SHP77 treated with DMSO at 0.1 percent for 48 hours (cell line): ENCODE measurements around the gene GALNT2.
A peak's percentile ranks its signal among the peaks of the same experiment; 100 is the strongest.

Experiments used
- DNase-seq: peaks from one replicate; lab custom pipeline; 2025; lab: John Stamatoyannopoulos, UW

The GALNT2 gene

DNA sequence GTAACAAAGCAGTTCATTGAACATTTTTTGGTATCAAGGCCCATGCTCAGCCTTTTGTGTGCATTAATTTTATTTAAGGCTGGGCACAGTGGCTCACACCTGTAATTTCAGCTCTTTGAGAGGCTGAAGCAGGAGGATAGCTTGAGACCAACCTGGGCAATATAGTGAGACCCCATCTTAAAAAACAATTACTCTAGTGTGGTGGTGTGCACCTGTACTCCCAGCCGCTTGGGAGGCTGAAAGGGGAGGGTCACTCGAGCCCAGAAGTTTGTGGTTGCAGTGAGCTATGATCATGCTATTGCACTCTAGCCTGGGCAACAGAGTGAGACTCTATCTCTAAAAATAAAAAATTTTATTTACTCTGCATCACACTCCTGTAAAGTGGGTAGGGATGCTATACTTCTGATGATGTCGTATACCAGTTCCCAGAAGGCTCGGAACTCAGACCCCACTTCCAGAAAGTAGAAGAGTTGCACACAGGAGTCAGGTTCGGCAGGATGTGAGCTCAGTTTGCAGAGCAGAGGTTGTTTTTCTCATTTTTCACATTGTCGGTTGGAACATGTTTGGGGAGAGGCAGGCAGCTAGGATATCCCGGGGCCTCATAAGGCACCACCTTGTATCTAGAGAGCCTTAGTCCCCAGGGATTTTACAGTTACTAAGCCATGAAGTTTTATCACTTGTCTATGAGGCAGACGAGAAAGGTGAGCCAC, 144.6 kb downstream of the GALNT2 start:
- no peak for DNase-seq

DNA sequence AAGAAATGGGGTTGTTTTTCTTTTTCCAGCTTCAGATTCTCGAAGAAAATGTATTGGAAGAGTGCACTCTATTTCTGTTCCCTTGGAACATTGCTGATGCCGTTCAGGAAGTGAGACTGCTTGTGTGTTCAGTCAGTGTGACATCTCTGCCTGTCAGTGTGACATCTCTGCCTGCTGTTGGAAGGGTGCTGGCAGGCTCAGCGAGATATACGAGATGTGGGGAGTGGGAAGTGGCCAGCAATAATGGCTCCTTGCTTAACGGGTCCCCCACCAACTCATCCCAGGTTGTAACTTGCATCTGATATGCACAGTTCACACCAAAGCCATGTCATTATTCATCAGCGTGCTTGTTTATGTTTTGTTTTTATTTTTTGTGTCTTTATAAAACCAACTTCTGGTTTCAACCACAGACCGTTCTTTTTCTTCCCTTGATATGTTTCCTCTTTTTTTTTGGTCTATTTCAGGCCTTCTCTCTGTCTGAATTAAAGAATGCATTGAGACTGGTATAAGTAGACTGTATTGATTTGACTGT, 145.4 kb downstream of the GALNT2 start:
- DNase-seq, result no peak

DNA sequence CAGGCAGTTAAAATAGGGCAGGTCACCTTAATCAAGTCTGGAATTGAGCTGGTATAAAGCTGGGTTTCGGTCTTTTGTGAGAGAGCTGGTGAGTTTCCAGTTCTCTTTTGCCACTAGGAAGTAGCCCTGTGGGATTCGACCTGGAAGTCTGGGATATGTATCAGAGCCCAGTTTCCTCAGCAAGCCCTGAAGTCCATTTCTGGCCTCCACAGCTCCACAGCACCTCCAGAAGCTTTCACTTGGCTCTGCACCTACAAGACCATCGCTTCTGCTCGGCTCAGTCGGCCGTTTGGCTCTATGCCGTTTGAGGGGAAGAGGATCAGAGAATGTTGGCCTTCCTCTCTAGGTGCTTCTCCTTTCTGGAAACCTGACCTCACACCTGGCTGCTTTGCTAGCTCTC, 148.0 kb downstream of the GALNT2 start:
- peak; percentile 17 for DNase-seq

DNA sequence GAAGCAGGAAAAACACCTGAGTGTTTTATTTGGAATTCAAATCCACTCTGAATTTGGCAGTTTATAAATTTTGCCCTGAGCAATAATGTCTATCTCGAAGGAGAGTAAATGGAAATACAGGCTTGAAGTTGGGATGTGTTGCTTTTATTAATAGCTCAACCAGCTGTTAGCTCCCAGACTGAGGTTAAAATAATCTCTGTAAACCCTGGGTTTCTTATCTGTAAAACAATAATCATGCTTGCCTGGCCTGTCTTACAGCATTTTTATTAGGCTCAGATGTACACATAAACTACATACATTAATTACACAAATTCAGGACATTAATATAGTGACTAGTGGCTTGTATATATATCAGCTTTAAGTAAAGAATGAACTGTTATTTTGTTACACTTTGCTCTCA, 148.5 kb downstream of the GALNT2 start:
- no peak for DNase-seq

DNA sequence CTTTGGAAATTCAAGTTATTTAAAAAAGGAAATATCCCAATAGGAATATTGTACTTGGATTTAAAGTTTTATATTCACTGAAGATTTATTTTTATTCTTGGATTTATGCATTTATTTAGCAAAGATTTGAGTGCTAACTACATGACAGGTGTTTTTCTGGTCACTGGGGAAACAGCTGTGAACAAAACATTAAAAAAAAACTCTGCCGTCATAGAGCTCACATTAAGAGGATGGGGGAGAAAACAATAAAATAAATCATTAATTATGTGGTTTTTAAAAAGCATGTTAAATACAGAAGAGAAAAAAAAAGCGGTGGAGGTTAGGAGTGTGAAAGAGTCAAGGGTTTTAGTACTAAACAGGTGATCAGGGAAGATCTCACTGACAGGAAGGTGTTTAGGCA, 149.9 kb downstream of the GALNT2 start:
- DNase-seq, result no peak

DNA sequence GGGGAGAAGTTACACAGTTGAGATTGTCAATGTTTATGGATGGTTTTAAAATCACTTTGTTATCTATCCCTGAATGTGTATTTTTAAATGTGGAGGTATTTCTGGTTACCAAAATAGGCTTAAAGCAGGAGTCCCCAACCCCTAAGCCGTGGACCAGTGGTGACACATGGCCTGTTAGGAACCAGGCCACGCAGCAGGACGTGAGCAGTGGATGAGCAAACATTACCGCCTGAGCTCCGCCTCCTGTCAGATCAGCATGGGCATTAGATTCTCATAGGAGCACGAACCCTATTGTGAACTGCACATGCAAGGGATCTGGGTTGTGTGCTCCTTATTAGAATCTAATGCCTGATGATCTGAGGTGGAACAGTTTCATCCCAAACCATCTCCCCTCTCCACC, 151.6 kb downstream of the GALNT2 start:
- no peak for DNase-seq

DNA sequence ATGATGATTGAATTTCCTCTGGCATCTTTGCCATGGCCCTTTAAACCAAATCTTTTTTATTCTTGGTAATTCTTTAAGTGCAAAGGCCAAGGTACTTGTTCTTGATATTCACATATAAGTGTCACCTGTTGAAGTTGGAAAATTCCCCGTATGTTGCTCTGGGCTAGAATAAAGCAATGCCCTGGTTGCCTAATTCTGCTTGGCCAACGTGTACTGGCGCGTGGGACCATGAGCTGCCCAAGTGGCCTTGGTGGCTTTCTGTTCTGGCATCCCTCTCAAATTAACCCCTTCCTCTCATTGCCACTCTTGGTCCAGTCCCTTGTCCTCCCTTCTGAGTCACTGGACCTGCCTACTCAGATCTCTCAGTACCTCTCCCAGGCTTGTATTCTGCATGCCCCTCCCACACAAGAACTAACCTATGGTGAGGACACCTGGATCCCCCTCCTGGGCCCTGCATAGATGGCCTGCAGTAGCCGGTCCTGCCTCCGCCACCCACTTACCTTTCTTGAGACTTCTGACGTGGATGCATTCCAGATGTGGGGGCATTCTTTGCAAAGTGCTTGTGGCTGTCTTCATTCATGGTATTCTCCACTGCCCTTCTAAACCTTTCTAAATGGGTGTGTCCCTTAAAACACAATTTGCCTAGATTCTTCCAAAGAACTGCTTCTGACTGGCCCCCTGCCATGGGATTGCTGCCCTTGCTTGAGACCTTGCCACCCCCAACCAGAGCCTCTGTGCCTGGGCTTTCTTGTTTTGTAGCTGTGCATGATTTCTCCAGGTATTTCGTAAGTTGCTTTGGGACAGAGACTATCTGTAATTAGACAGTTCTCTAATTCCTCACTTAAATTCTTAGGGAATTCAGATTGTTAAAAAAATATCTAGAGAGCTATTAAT, 152.4 kb downstream of the GALNT2 start:
- no peak for DNase-seq

DNA sequence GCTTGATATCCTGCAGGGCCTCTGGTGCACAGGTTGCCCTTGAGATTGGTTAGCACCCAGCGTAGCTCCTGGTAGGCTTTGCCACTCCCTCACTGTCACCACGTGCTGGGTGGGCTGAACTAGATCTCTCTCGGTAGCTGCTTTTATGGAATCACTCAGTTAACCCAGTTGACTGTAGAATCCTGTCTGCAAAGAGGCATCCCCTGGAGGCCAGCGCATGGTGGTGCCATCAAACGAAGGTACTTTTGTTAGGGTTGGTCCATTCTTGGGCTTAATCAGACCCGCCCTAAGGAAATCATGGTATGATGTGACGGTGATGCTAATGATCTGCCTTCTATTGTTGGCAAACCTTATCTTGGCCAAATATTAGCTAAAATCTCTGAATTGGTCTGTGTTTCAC, 153.4 kb downstream of the GALNT2 start:
- DNase-seq, result no peak

DNA sequence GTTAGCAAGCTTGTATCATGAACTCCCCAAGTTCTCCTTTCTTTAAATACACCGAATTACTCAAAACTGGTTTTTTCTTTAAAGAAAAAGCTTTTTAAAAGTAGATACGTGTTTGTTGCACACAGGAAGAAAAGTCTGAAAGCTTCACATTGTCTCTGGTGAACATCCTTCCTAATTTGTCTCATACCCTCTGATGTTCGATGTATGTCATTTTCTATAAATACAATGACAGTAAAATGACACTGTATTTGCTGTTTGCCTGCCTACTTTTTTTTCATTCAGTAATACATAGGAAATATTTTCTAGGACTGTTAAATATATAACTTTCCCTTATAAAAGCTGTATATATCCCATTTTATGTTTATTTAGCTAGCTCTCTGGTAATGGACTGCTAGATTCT, 153.9 kb downstream of the GALNT2 start:
- DNase-seq, result no peak

DNA sequence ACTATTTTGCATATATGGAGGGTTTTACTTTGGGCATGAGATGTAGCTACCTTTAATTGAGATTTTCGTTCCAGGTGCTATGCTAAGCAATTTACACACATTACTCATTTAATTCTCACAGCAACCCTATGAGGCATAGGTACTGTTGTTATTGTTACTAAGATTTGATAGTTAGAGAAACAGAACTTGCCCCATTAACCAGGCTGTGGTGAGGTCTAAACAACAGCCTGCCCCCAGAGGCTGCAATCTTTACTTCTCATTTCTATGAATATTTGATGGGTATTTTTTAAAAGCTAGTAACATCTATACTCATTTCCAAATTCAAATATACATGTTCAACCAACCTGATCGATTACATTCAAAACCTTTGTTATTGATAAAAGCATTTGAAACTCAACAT, 155.6 kb downstream of the GALNT2 start:
- no peak for DNase-seq

DNA sequence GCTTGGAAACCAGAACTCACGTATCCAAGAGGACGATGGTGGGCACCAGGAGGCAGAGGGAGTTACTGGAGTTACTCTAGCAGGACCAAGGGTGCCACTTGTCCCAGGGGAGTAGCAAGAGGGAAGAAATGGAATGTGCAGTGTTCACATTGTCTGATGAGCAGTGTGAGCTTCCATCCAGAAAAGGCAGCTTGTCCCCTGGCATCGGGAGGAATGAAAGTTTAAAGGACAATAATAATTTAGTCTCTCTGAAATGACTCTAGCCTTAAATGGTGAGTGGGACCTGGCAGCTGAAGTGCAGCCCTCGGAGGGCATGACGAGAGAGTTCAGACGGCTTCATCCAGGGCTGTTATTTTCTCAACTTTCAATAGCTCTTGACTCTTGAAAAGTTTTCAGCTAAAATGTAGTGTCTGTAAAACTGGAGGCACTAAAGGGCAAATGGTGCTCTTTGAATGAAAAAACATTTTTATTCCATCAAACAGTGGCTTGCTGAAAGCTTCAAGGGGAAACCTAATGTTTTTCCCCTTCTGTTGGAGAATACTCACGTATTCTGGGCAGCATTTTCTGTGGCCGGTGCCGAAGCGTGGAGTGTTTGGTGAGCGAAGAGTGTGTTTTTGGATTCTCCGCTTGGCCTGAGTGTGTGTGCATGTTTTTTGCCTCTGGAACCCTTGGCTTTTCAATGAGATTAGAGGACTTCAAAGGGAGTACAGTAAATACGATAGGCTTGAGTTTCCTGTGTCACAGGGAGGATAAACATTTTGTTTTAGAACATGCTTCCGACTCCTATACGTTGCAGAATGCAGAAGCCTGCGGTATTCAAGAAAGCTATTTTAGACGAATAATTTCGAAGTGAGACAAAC, 157.3 kb downstream of the GALNT2 start:
- no peak for DNase-seq

DNA sequence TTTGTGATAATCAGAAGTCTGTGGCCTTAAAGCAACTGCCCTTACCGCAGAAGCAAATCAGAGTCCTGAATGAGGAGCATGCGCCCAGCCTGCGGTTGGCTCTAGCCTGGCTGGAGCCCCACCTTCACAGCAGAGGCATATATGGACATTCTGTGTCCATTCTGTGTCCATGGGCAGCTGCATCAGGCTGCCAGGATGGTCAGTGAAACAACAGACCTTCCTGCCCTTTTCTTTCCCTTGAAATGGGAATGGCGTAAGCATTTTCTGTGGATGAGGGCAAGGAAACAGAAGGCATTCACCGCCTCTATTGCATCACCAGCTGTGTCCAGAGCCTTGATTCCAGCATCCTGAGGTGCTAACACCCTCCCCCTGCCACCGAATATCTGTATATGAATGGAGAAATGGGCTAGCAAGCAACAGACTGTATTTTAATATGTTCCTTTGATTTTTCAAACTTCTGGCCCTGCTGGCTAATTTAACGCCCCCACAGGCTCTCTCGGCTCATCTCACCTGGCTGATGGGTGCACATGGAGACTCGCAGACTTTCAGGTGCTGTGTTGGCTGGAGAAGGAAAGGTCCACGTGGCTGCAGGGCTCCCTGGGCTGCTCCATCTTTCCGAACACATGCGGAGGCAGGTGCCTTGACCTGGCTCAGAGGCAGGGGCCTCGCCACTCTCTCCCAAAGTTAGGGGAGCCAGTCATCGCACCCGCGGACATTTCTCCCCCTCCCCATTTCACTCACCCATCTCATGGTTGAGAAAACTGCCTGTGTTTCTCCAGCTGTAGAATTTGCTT, 159.2 kb downstream of the GALNT2 start:
- no peak for DNase-seq

DNA sequence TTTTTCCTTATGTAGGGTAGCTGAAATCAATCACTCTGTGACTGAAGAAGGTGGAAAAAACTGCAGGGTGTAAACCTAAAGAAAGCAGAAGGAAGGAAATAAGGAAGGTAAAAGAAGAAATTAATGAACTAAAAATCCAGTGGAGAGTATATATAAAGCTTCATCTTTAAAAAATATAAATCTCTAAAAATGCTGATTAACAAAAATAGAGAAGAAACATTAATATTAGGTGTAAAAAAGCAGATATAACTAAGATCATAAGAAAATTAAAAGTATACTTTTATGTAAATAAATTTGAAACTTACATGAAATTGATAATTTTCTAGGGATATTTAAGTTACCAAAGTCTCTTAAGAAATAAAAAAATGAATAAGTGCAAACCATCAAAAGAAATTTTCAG, 159.8 kb downstream of the GALNT2 start:
- DNase-seq, result no peak

DNA sequence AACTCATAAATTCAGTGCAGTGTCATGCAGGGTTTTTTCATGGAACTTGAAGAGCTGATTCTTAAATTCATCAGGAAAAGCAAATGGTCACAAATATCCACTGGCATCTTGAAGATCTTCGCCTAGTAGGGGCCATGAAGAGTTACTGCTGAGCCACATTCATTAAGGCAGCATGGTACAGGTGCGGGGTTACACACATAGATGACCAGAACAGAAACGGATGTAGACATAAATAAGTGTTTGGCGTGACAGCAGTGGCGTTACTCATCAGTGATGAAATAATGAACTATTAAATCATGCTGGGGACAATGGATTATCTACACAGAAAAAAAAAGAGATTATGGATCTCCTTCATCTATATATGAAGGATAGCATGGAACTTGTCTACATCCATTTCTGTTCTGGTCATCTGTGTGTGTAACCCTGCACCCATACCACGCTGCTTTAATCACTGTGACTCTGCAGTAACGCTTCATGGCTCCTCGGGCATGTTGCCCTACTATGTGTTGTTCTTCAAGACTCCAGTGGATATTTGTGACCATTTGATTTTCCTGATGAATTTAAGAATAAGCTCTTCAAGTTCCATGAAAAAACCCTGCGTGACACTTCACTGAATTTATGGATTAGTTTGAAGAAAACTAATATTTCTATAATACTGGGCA, 161.3 kb downstream of the GALNT2 start:
- no peak for DNase-seq

DNA sequence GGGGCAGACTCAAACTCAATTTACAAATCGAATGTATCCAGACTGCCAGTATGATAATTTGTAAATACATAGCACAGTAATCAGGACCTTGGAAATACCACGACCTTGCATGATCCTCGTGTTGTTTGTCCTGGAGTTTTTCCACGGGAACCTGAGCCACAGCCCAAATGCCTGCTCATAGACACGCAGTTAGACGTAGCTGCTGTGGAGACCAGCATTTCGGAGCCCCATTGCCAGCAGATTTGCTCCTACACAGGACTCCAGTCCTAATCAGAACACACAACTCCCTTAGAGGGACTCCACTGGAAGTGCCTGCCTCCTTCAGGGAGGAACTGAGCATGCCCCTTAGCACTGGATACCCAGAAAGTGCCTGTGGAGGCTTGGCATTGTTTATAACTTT, 163.2 kb downstream of the GALNT2 start:
- DNase-seq, result no peak

DNA sequence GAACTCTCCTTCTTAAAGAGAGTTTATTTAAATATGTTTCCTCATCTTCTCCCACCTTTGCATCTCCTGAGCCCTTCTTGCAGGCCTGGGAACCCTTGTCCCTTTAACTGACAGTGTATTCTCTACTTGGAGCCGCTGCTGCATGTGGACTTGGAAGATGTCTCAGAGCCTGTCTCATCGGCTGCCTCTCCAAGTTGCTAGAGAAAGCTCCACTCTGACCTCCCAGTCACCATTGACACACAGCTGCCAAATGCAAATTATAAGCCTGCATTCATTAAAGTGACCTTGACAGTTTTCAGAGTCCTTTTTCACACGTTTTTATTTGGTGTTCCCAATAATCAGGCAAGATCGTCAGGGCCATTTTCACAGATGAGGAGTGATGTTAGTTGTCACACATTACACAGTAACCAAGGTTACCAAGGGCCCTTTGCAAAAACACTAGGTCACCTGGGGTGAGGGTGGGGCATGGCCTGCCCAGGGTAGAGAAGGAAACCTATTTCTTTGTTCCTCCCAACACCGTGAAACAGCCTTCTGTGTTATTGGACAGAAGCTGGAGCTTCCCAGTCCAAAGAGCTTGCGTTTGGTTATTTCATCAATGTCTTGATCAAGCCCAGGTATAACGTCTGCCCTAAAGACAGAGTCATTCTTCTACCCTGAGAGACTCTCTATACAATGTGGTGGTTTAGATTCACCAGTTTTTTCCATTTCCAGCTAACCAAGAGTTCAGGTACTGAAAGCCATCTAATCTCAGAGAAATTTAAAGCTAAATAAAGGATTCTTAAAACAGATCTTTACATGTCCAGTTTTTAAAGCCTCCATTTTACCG, 164.1 kb downstream of the GALNT2 start:
- DNase-seq, result no peak

DNA sequence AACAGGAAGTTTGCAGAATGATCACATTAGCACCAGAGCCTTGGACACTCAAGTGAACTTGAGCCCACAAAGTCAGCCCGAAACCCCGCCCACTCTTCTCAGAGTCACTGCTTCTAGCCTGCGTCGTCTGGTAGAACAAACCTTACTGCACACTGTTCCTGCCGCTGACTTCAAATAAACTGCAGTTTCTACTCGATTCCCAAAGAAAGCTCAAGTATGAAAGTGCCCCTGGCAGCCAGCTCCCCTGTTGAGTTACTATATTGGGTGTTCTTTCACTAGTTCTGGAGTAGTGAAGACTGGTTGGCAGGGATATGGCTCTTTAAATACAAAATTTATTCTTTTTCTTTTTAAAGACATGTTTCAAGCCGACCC, 164.7 kb downstream of the GALNT2 start:
- no peak for DNase-seq

DNA sequence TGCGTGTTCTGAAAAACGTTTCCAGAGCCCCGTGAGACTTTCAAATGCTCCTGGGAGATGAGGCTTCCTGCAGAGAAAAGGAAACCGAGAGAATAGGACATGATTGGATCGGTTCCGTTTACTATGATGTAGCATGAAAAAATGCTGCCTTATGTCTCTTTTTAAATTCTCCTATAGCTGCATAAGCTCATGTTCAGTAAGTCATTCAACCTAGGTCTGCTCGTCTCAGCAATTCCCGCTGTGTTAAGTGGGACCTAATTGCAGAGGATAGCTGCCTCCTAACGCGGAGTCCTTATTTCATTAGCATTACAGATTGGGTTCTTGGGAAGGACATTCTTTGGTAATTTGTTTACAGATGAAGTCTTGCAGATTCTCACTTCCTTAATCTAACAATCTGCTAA, 165.3 kb downstream of the GALNT2 start:
- DNase-seq, result no peak

DNA sequence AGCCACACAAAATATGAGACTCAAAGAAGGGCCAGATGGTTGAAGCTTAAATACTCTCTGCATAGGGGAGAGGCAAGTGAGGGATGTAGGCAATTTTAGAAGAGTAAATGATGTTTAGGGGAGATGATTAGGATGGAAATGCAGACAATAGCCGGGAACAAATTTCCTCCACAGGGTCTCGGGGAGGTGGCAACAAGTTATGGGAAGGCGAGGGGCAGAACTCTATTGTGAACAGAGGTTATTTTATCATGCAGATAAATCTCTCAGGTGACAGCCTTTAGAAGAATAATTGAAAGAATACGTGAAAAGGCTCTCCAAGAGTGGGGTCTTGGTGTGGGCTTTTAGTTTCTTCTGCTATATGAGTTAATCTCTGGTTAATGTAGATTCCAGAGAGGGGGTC, 166.7 kb downstream of the GALNT2 start:
- no peak for DNase-seq

DNA sequence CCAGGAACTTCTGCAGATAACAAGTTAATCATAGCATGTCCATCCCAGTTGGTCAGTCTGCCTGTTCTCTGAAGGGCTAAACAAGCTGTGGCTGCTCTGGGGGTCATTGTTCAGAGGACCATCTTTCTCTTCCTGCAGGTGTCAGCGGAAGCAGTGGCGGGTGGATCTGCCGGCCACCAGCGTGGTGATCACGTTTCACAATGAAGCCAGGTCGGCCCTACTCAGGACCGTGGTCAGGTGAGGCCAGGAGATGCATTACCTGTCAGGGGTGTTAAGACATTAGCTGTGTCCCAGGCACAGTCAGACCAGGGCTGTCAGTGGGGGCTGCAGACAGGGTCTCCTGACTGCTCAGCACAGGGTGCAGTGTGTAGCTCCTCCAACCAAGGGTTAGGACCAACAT, 168.8 kb downstream of the GALNT2 start:
- DNase-seq, result no peak
